ENCODE data around the gene EDARADD.

GRCh38 chr1:236416165-236416564 lies 22.1 kb downstream of the EDARADD start:
- TF ChIP-seq CTCF (IDR thresholded peaks at IDR 0.05), result no peak
- no peak for TF ChIP-seq POLR2A (IDR thresholded peaks at IDR 0.05)
